ENCODE measurements around the gene SF1.

Gene SF1

DNA sequence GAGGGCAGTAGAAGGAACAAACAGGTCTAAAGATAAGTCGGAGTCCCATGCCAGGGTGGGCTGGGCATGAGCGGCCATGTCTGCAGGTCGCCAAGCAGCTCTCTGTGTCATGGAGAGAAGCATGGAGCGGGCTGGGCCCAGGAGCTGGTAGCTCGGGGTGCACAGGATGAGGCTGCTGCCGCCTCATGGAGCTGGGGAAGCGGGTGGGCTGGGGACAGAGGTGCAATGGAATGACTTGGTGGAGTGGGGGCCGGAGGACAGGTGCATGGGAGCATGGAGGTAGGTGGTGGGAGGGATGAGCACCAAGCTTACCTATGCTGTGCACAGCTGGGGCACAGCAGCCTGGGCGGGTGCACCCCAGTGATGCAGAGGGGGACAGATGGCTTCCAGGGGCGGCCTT is 58.9 kb downstream of the SF1 start:
- no peak for DNase-seq (ENCODE audit: low read depth, low spot score)
- no peak overlapping the region for H3K4me3 ChIP-seq (ENCODE audit: low read length)

DNA sequence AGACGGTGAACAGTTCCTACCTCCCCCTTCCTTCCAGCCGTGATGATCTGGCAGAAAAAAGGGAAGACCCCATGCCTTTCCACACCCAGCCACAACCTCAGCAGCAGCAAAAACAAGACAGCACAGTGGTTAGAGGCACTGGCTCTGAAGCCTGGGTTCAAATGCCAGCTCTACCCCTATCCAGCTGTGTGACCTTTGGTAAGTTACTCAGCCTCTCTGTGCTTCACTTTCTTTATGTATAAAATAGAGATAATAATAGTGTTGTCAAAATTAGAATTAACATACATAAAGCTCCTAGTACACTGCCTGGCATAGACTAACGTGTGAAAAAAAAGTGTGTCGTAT is 59.6 kb downstream of the SF1 start:
- H3K4me3 ChIP-seq (ENCODE audit: low read length), result no peak overlapping the region
- no peak for DNase-seq (ENCODE audit: low read depth, low spot score)

GRCh38 chr11:64718084-64718779 is 60.1 kb downstream of the SF1 start:
- no peak overlapping the region for H3K4me3 ChIP-seq (ENCODE audit: low read length)
- DNase-seq (ENCODE audit: low read depth, low spot score), result no peak

DNA sequence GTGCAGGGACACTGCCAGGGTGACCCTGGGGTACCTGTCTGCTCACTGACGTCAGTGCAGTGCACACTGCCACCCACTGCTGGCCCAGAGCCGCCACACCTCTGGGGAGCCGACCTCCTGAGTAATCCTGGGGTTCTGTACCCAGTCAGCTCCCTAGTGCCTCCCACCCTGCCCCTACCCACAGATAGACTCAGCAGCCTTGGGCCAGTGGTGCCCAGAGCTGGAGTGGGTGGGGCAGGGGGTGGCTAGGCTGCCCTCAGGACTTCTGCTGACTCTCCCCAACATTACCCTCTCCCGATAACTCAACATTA is 61.1 kb downstream of the SF1 start:
- H3K4me3 ChIP-seq (ENCODE audit: low read length), result no peak overlapping the region
- no peak for DNase-seq (ENCODE audit: low read depth, low spot score)

GRCh38 chr11:64716473-64717267 is 61.7 kb downstream of the SF1 start:
- DNase-seq (ENCODE audit: low read depth, low spot score), result no peak

GRCh38 chr11:64715756-64716472 is 62.4 kb downstream of the SF1 start:
- no peak for DNase-seq (ENCODE audit: low read depth, low spot score)
- H3K4me3 ChIP-seq (ENCODE audit: low read length), result no peak overlapping the region

More at GRCh38 chr11:64716473-64717267, 61.7 kb downstream of the SF1 start:
- H3K4me3 ChIP-seq (ENCODE audit: low read length), result no peak overlapping the region

DNA sequence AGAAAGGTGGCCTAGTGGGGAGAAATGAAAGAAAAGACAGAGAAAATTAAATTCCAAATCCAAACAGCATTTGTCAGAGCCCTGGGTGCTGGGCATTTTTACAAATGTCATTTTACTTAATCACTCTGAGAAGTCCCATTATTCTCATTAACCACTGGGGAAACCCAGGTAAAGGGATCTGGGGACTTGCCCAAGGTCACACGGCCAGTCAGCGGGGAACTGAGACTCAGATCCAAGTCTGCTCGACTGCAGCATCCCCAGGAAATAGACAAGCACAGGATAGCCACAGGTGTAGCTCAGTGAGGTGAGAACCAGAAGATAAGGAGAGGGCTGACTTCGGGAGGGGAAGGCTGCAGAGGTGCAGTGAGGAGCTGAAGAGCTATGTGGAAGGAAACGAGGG is 63.2 kb downstream of the SF1 start:
- DNase-seq (ENCODE audit: low read depth, low spot score), result no peak
- H3K4me3 ChIP-seq (ENCODE audit: low read length), result no peak overlapping the region

- DNase-seq (ENCODE audit: low read depth, low spot score), result no peak
Observed at GRCh38 chr11:64714666-64715065, 63.7 kb downstream of the SF1 start.

More at GRCh38 chr11:64714666-64715065, 63.7 kb downstream of the SF1 start:
- H3K4me3 ChIP-seq (ENCODE audit: low read length), result no peak overlapping the region
